Progenitor cell of endocrine pancreas (in vitro differentiated cells): ENCODE measurements around the gene HOGA1. TPM values are rescaled to one million over a fixed set of nuclear protein-coding genes. Genes with fewer than 3 reads are reported as not detected.

Source experiments
- DNase-seq: peaks from one replicate; pipeline ENCODE4 v3.0.0; 2021; ENCODE audit warnings: low spot score; ENCODE audit not compliant: unreplicated experiment
- H3K27ac Mint-ChIP-seq: 2 replicates; pipeline ENCODE4 v1.8.0; 2021; ENCODE audit warnings: mild to moderate bottlenecking, moderate library complexity, mixed read lengths
- H3K27me3 Mint-ChIP-seq: 2 replicates; pipeline ENCODE4 v1.8.0; 2021; ENCODE audit warnings: mixed read lengths
- H3K36me3 Mint-ChIP-seq: 2 replicates; pipeline ENCODE4 v1.8.0; 2022; ENCODE audit warnings: mixed read lengths; ENCODE audit not compliant: insufficient read depth
- H3K4me1 Mint-ChIP-seq: 2 replicates; pipeline ENCODE4 v1.8.0; 2021; ENCODE audit warnings: low read depth, mixed read lengths
- H3K4me3 Mint-ChIP-seq: 2 replicates; pipeline ENCODE4 v1.8.0; 2021; ENCODE audit warnings: low read depth, mild to moderate bottlenecking, moderate library complexity, mixed read lengths
- H3K9me3 Mint-ChIP-seq: 2 replicates; pipeline ENCODE4 v1.8.0; 2021; ENCODE audit warnings: low read depth, mixed read lengths
- CTCF ChIP-seq: fragments of 200-600 bp; sonication (generic); IDR thresholded peaks from one replicate; pipeline ENCODE4 v1.5.0; 2021; ENCODE audit warnings: antibody characterized with exemption, mild to moderate bottlenecking; ENCODE audit not compliant: unreplicated experiment
- total RNA-seq: library from RNA; stranded (reverse); gene quantifications from 2 replicates; pipeline ENCODE4 v1.2.1, GENCODE V29; 2021

The HOGA1 gene
- total RNA-seq, 1 donor from 2014 or later: 10.5 TPM

DNA sequence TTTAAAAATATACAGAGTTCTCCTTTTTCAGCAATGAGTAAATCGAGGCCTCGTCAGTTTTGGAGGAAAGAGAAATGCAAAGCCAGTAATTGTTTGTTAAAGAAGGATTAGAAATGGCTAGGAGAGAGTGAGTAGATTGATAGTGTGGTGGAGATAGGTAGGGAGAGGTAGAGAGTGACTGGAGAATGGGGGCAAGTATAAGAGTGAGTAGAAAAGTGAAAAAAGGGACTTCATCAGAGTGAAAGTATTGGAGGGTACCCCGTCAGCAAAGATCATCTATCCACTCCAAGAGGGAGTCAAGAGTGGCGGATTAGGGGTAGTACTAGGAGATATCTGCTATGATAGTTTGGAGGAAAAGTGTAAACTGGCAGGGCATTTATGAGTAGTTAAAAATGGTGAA is 20.9 kb upstream of the HOGA1 start:
- peak overlapping the region; percentile 11 for H3K27ac Mint-ChIP-seq
- H3K27me3 Mint-ChIP-seq: no peaks in the 10 kb centered on the region
- H3K4me1 Mint-ChIP-seq: no peaks in the 10 kb centered on the region
- H3K4me3 Mint-ChIP-seq: no peak overlapping the region
- no peak for DNase-seq
- H3K9me3 Mint-ChIP-seq: peaks cover 9% of the 10 kb centered on the region
- peaks cover 3% of the 10 kb centered on the region for H3K36me3 Mint-ChIP-seq
- TF ChIP-seq CTCF: no peak

- TF ChIP-seq CTCF: no peak
- Mint-ChIP-seq H3K4me1 (no peaks in the 10 kb centered on the region), H3K27ac (no peak overlapping the region), H3K36me3 (peaks cover 3% of the 10 kb centered on the region), H3K9me3 (peaks cover 9% of the 10 kb centered on the region), H3K4me3 (no peak overlapping the region), H3K27me3 (no peaks in the 10 kb centered on the region)
- no peak for DNase-seq
Measured at GRCh38 chr10:97564776-97565175, 19.4 kb upstream of the HOGA1 start.

GRCh38 chr10:97566336-97566996 is 17.7 kb upstream of the HOGA1 start:
- H3K27ac Mint-ChIP-seq: no peak overlapping the region
- no peaks in the 10 kb centered on the region for H3K27me3 Mint-ChIP-seq
- no peaks in the 10 kb centered on the region for H3K4me1 Mint-ChIP-seq
- no peak for DNase-seq
- no peak for TF ChIP-seq CTCF
- peaks cover 9% of the 10 kb centered on the region for H3K9me3 Mint-ChIP-seq
- no peak overlapping the region for H3K4me3 Mint-ChIP-seq
- H3K36me3 Mint-ChIP-seq: peaks cover 1% of the 10 kb centered on the region

GRCh38 chr10:97567891-97568290 is 16.3 kb upstream of the HOGA1 start:
- Mint-ChIP-seq H3K4me1 (no peaks in the 10 kb centered on the region), H3K9me3 (no peaks in the 10 kb centered on the region), H3K36me3 (no peaks in the 10 kb centered on the region), H3K4me3 (no peak overlapping the region), H3K27me3 (no peaks in the 10 kb centered on the region), H3K27ac (no peak overlapping the region)
- DNase-seq: no peak
- no peak for TF ChIP-seq CTCF

GRCh38 chr10:97570146-97570788 is 13.9 kb upstream of the HOGA1 start:
- no peaks in the 10 kb centered on the region for H3K4me1 Mint-ChIP-seq
- no peak overlapping the region for H3K27ac Mint-ChIP-seq
- no peak overlapping the region for H3K4me3 Mint-ChIP-seq
- DNase-seq: no peak
- no peaks in the 10 kb centered on the region for H3K27me3 Mint-ChIP-seq
- H3K9me3 Mint-ChIP-seq: no peaks in the 10 kb centered on the region
- TF ChIP-seq CTCF: no peak
- H3K36me3 Mint-ChIP-seq: no peaks in the 10 kb centered on the region
